HCT116 (cell line): Measurements from ENCODE around the gene CAND2. TPM values are rescaled to one million over a fixed set of nuclear protein-coding genes. Genes with fewer than 3 reads are reported as not detected.

Experiments used
- ATAC-seq: fragments of 200-7000 bp; cut with Tn5 transposase; 2 replicates; pipeline ENCODE4 v1.9.1; 2020; ENCODE audit warnings: mild to moderate bottlenecking, moderate library complexity
- BruUV-seq: library from RNA; stranded (reverse); fragments of 400-500 nt; replicated peaks from 2 replicates; lab custom pipeline; 2021; lab: Mats Ljungman, UMichigan
- CTCF ChIA-PET: fragments of 300-600 bp; sonication (Branson Sonifier 250); formaldehyde crosslinking; loops from one replicate; lab custom pipeline; 2021; ENCODE audit warnings: antibody characterized with exemption; lab: Charles Lee
- POLR2A ChIA-PET: fragments of 300-600, 350-600 bp; sonication (Branson Sonifier 250); formaldehyde crosslinking; loops from one replicate; lab custom pipeline; 2021; ENCODE audit warnings: antibody characterized with exemption; lab: Charles Lee
- RAD21 ChIA-PET, 2 experiments: fragments of 300-600 bp; sonication (Branson Sonifier 250); formaldehyde crosslinking; loops; one replicate each; lab custom pipeline; 2023; ENCODE audit warnings: low total read pairs in 2 of 2; ENCODE audit not compliant: uncharacterized antibody in 2 of 2, unreplicated experiment in 2 of 2, low non-redundant PET in 1 of 2; lab: Charles Lee
- DNase-seq: peaks from one replicate; pipeline ENCODE4 v3.0.0-alpha.2; 2010; ENCODE audit warnings: low read depth, low spot score
- H2AFZ ChIP-seq: fragments of 200-600 bp; shearing (Covaris generic), sonication (generic); 2 replicates; pipeline ENCODE4 v1.6.1; 2017; ENCODE audit warnings: low read depth, mixed run types, mixed read lengths, antibody characterized with exemption, low read length; ENCODE audit not compliant: poor library complexity, severe bottlenecking
- H3K27ac ChIP-seq: 2 replicates; pipeline ENCODE4 v1.5.1; 2012; ENCODE audit warnings: low read depth, low read length
- H3K27me3 ChIP-seq: fragments of 200-600 bp; sonication (generic); 2 replicates; pipeline ENCODE4 v1.6.1; 2016; ENCODE audit warnings: mixed run types, low read length, mixed read lengths; ENCODE audit not compliant: insufficient read depth
- H3K36me3 ChIP-seq, 2 experiments: fragments of 200-500 bp in 1 of 2; fragments of 200-600 bp in 1 of 2; sonication (Bioruptor generic) in 1 of 2; sonication (generic) in 1 of 2; 2 replicates each; pipeline versions ENCODE4 v1.5.1 to v1.6.1; 2014 to 2016; ENCODE audit warnings: low read length in 2 of 2, inconsistent platforms in 1 of 2, mixed read lengths in 1 of 2, mixed run types in 1 of 2; ENCODE audit not compliant: insufficient read depth in 2 of 2, control insufficient read depth in 1 of 2
- H3K4me1 ChIP-seq, 2 experiments: fragments of 200-600 bp in 1 of 2; sonication (generic) in 1 of 2; 2 replicates each; pipeline versions ENCODE4 v1.5.1 to v1.6.1; 2012 to 2017; ENCODE audit warnings: low read length in 2 of 2, inconsistent platforms in 1 of 2, mild to moderate bottlenecking in 1 of 2, mixed read lengths in 1 of 2, mixed run types in 1 of 2, moderate library complexity in 1 of 2; ENCODE audit not compliant: insufficient read depth in 2 of 2, control insufficient read depth in 1 of 2
- H3K4me2 ChIP-seq: fragments of 200-600 bp; sonication (generic); 2 replicates; pipeline ENCODE4 v1.6.1; 2017; ENCODE audit warnings: mixed run types, low read length, mixed read lengths
- H3K4me3 ChIP-seq, 2 experiments: fragments of 200-600 bp in 1 of 2; sonication (generic) in 1 of 2; replicated peaks in 1 of 2; 2 replicates each; pipeline ENCODE4 v1.5.1; 2011 to 2016; ENCODE audit warnings: low read length in 2 of 2, control low read depth in 1 of 2, low read depth in 1 of 2, mild to moderate bottlenecking in 1 of 2, mixed read lengths in 1 of 2, mixed run types in 1 of 2
- H3K79me2 ChIP-seq: fragments of 200-600 bp; sonication (generic); 2 replicates; pipeline ENCODE4 v1.6.1; 2017; ENCODE audit warnings: mild to moderate bottlenecking, mixed run types, low read length, moderate library complexity, mixed read lengths; ENCODE audit not compliant: insufficient read depth
- H3K9ac ChIP-seq: fragments of 200-600 bp; sonication (generic); 2 replicates; pipeline ENCODE4 v1.6.1; 2016; ENCODE audit warnings: low read length, mixed read lengths
- H3K9me2 ChIP-seq: fragments of 200-600 bp; sonication (generic), shearing (Covaris generic); 2 replicates; pipeline ENCODE4 v1.6.1; 2017; ENCODE audit warnings: mixed run types, mild to moderate bottlenecking, moderate library complexity; ENCODE audit not compliant: insufficient read depth
- H3K9me3 ChIP-seq, 2 experiments: fragments of 200-500 bp in 1 of 2; fragments of 200-600 bp in 1 of 2; sonication (Bioruptor generic) in 1 of 2; sonication (generic) in 1 of 2; 2 replicates each; pipeline ENCODE4 v1.6.1; 2014 to 2017; ENCODE audit warnings: low read length in 2 of 2, mixed read lengths in 2 of 2, inconsistent platforms in 1 of 2, low read depth in 1 of 2, mild to moderate bottlenecking in 1 of 2, mixed run types in 1 of 2, moderate library complexity in 1 of 2; ENCODE audit not compliant: control insufficient read depth in 1 of 2, insufficient read depth in 1 of 2
- H4K20me1 ChIP-seq: fragments of 200-600 bp; sonication (generic), shearing (Covaris generic); 2 replicates; pipeline ENCODE4 v1.6.1; 2017; ENCODE audit warnings: mixed run types, mild to moderate bottlenecking, moderate library complexity; ENCODE audit not compliant: insufficient read depth
- CBX3 ChIP-seq: IDR thresholded peaks from 2 replicates; pipeline ENCODE4 v1.6.1; 2012; ENCODE audit warnings: low read depth
- EGR1 ChIP-seq: IDR thresholded peaks from 2 replicates; pipeline ENCODE4 v1.6.1; 2012; ENCODE audit warnings: low read depth
- ELF1 ChIP-seq: IDR thresholded peaks from 2 replicates; pipeline ENCODE4 v1.6.1; 2012; ENCODE audit warnings: low read depth, borderline replicate concordance
- EZH2 ChIP-seq: fragments of 200-600 bp; sonication (generic); IDR thresholded peaks from 2 replicates; pipeline ENCODE4 v1.6.1; 2017; ENCODE audit warnings: antibody characterized with exemption, mixed run types
- EZH2phosphoT487 ChIP-seq: fragments of 200-600 bp; IDR thresholded peaks from 2 replicates; pipeline ENCODE4 v1.6.1; 2018; ENCODE audit warnings: antibody characterized with exemption, borderline replicate concordance
- FOSL1 ChIP-seq: IDR thresholded peaks from 2 replicates; pipeline ENCODE4 v1.6.1; 2012; ENCODE audit warnings: low read depth
- JUND ChIP-seq: IDR thresholded peaks from 2 replicates; pipeline ENCODE4 v1.6.1; 2012
- SP1 ChIP-seq: IDR thresholded peaks from 2 replicates; pipeline ENCODE4 v1.6.1; 2012; ENCODE audit warnings: low read depth
- SRF ChIP-seq: IDR thresholded peaks from 2 replicates; pipeline ENCODE4 v1.6.1; 2012; ENCODE audit warnings: low read depth
- TCF7L2 ChIP-seq: IDR thresholded peaks from 2 replicates; pipeline ENCODE4 v1.7.0; 2011; ENCODE audit warnings: borderline replicate concordance, inconsistent platforms; ENCODE audit not compliant: insufficient read depth, insufficient read length; ENCODE audit errors: extremely low read depth
- YY1 ChIP-seq: IDR thresholded peaks from 2 replicates; pipeline ENCODE4 v1.6.1; 2011; ENCODE audit warnings: low read length, low read depth, moderate library complexity, mild to moderate bottlenecking; ENCODE audit not compliant: insufficient replicate concordance; ENCODE audit errors: extremely low read depth
- ZNF274 ChIP-seq: fragments of 200-500 bp; sonication (Bioruptor generic); IDR thresholded peaks from 2 replicates; pipeline ENCODE4 v1.6.1; 2014; ENCODE audit warnings: mild to moderate bottlenecking, low read depth, low read length, inconsistent platforms
- intact Hi-C: fragments of 100-400 bp; cut with micrococcal nuclease; formaldehyde crosslinking; loops from 2 replicates; pipeline ENCODE4 v1.10.0; 2022
- total RNA-seq: library from RNA; stranded (reverse); gene quantifications from one replicate; pipeline ENCODE4 v1.2.1, GENCODE V29; 2021; ENCODE audit not compliant: unreplicated experiment
- TF ChIP-seq, protein P1 (sequence below), 3 experiments: fragments of 200-600 bp in 1 of 3; sonication (generic) in 1 of 3; IDR thresholded peaks in 2 of 3; conservative IDR thresholded peaks in 1 of 3; 2 replicates each; pipeline ENCODE4 v1.5.1; 2012 to 2017; ENCODE audit warnings: low read depth in 2 of 3, low read length in 2 of 3, antibody characterized with exemption in 1 of 3, borderline replicate concordance in 1 of 3, control low read depth in 1 of 3, mild to moderate bottlenecking in 1 of 3, mixed read lengths in 1 of 3, mixed run types in 1 of 3, moderate library complexity in 1 of 3; ENCODE audit not compliant: insufficient read depth in 1 of 3
- TF ChIP-seq, protein P2 (sequence below): IDR thresholded peaks from 2 replicates; pipeline ENCODE4 v1.6.1; 2011; ENCODE audit warnings: mild to moderate bottlenecking, low read length, moderate library complexity; ENCODE audit not compliant: insufficient replicate concordance; ENCODE audit errors: extremely low read depth

Gene CAND2
- total RNA-seq, 1 experiment from 2014 or later = not detected

DNA sequence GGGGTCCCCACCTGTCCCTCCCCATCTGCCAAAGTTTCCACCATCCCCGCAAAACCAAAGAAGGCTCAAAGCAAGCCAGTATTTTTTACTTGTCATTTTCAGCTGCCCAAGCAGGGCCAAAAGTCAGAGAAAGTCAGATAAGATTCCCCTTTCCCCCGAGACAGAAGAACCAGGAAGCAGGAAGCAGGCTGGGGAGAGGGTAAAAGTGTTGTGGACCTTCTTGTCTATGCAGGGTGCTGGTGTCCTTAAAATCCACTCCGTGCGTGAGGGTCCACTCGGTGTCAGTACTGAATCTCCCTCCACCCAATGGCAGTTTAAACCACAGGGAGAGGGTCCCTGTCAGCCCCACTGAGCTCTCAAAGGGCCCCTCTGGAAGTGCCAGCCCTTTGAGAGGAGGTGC is 65.1 kb downstream of the CAND2 start:
- BruUV-seq = no TSS peak
- CTCF ChIA-PET = no interaction called here
- RAD21 ChIA-PET = no interaction called here

DNA sequence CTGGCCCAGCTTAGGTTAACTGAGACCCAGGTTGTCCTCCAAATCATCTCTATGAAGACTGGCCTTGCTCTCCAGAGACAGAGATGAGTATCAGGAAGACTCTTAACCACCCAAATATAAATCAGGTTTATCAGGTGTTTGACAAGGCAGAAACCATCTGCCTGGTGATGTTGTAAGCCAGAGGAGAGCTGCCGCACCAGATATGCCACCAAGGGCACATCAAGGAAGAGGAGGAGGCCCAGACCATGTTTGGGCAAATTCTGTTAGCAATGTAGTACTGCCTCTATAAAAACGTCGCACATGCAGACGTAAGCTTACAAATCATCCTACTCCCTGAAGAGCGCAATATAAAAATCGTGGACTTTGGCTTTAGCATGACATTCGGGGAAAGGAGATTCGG is 65.9 kb downstream of the CAND2 start:
- H3K36me3 ChIP-seq = no peaks in the 10 kb centered on the region
- no peaks in the 10 kb centered on the region for H3K9me2 ChIP-seq
- no peaks in the 10 kb centered on the region for H3K79me2 ChIP-seq
- no TSS peak for BruUV-seq
- ChIA-PET POLR2A (no interaction called here), RAD21 (no interaction called here), CTCF (no interaction called here)
- H3K9ac ChIP-seq = no peak overlapping the region
- no peaks in the 10 kb centered on the region for H3K9me3 ChIP-seq
- intact Hi-C loops = no loop called here
- H3K27ac ChIP-seq = no peak overlapping the region
- no peak for DNase-seq
- no peaks in the 10 kb centered on the region for H4K20me1 ChIP-seq
- no peaks in the 10 kb centered on the region for H3K4me1 ChIP-seq
- no peaks in the 10 kb centered on the region for H3K27me3 ChIP-seq
- H2AFZ ChIP-seq = no peak overlapping the region
- H3K4me2 ChIP-seq = no peak overlapping the region
- no peak overlapping the region for H3K4me3 ChIP-seq
- no peak for ATAC-seq
- TF ChIP-seq, protein P1, sequence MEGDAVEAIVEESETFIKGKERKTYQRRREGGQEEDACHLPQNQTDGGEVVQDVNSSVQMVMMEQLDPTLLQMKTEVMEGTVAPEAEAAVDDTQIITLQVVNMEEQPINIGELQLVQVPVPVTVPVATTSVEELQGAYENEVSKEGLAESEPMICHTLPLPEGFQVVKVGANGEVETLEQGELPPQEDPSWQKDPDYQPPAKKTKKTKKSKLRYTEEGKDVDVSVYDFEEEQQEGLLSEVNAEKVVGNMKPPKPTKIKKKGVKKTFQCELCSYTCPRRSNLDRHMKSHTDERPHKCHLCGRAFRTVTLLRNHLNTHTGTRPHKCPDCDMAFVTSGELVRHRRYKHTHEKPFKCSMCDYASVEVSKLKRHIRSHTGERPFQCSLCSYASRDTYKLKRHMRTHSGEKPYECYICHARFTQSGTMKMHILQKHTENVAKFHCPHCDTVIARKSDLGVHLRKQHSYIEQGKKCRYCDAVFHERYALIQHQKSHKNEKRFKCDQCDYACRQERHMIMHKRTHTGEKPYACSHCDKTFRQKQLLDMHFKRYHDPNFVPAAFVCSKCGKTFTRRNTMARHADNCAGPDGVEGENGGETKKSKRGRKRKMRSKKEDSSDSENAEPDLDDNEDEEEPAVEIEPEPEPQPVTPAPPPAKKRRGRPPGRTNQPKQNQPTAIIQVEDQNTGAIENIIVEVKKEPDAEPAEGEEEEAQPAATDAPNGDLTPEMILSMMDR (IDR thresholded peaks at IDR 0.05 in 2 of 3, conservative IDR thresholded peaks at IDR 0.05 in 1 of 3; ENCODE audit: borderline replicate concordance in 1 of 3, insufficient read depth in 1 of 3, low read depth in 2 of 3, low read length in 2 of 3) = no peak
- TF ChIP-seq EZH2phosphoT487 = no peak
- TF ChIP-seq ELF1 = no peak
- no peak for TF ChIP-seq FOSL1
- TF ChIP-seq JUND = no peak
- TF ChIP-seq, protein P2, sequence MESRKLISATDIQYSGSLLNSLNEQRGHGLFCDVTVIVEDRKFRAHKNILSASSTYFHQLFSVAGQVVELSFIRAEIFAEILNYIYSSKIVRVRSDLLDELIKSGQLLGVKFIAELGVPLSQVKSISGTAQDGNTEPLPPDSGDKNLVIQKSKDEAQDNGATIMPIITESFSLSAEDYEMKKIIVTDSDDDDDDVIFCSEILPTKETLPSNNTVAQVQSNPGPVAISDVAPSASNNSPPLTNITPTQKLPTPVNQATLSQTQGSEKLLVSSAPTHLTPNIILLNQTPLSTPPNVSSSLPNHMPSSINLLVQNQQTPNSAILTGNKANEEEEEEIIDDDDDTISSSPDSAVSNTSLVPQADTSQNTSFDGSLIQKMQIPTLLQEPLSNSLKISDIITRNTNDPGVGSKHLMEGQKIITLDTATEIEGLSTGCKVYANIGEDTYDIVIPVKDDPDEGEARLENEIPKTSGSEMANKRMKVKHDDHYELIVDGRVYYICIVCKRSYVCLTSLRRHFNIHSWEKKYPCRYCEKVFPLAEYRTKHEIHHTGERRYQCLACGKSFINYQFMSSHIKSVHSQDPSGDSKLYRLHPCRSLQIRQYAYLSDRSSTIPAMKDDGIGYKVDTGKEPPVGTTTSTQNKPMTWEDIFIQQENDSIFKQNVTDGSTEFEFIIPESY = no peak
- TF ChIP-seq TCF7L2 = no peak
- TF ChIP-seq YY1 = no peak
- TF ChIP-seq ZNF274 = no peak
- TF ChIP-seq CBX3 = no peak

More for the DNA sequence above, 65.1 kb downstream of the CAND2 start:
- Histone ChIP-seq H3K4me1 (peaks cover 0 to 3% of the 10 kb centered on the region in 2 experiments; a peak in 1 of 4 replicates), H3K36me3 (no peaks in the 10 kb centered on the region), H3K4me3 (no peak overlapping the region), H3K4me2 (no peak overlapping the region), H3K79me2 (no peaks in the 10 kb centered on the region), H3K27ac (no peak overlapping the region), H3K9me2 (no peaks in the 10 kb centered on the region), H3K27me3 (no peaks in the 10 kb centered on the region), H3K9ac (no peak overlapping the region), H3K9me3 (no peaks in the 10 kb centered on the region), H2AFZ (no peak overlapping the region), H4K20me1 (no peaks in the 10 kb centered on the region)
- no peak for TF ChIP-seq EGR1
- TF ChIP-seq SRF = no peak
- TF ChIP-seq, protein P1 (IDR thresholded peaks at IDR 0.05 in 2 of 3, conservative IDR thresholded peaks at IDR 0.05 in 1 of 3; ENCODE audit: borderline replicate concordance in 1 of 3, insufficient read depth in 1 of 3, low read depth in 2 of 3, low read length in 2 of 3) = no peak
- no peak for TF ChIP-seq SP1
- TF ChIP-seq EZH2 = no peak
- POLR2A ChIA-PET = no interaction called here
- ATAC-seq (no peak), DNase-seq (no peak)
- intact Hi-C loops = no loop called here
